ENCODE measurements around the gene PGRMC2. TPM values are rescaled to one million over a fixed set of nuclear protein-coding genes. Genes with fewer than 3 reads are reported as not detected.

PGRMC2 gene
- total and polyA plus RNA-seq, 2 of the 4 experiments (the other 2 are of a cell fraction) = 13.4 to 40.7 TPM

GRCh38 chr4:128249787-128250668 lies 37.6 kb downstream of the PGRMC2 start:
- in situ Hi-C loops (cut with MboI; ENCODE audit: low sequenced_read_pairs) = no loop called here
- no peaks in the 10 kb centered on the region for H3K4me1 ChIP-seq (ENCODE audit: control insufficient read depth, insufficient read depth, low read length)
- no peak for TF ChIP-seq CTCF (conservative IDR thresholded peaks at IDR 0.05; ENCODE audit: low read depth, low read length)
- peak; percentile 64; the same call in 1 of the 2 replicates for TF ChIP-seq MAFK (IDR thresholded peaks at IDR 0.05; ENCODE audit: low read depth, low read length)

More at GRCh38 chr4:128249787-128250668, 37.6 kb downstream of the PGRMC2 start:
- no peak overlapping the region for H4K8ac ChIP-seq (ENCODE audit: low read depth in 2 of 2, low read length in 2 of 2)
- no peak overlapping the region for H3K18ac ChIP-seq (ENCODE audit: low read depth, low read length)
- no peak overlapping the region for H2BK120ac ChIP-seq (ENCODE audit: low read depth, low read length)
- no peak overlapping the region for H3K27ac ChIP-seq (ENCODE audit: insufficient read depth, low read length)
- no peak overlapping the region for H2BK15ac ChIP-seq (ENCODE audit: low read depth, low read length)
- no peaks in the 10 kb centered on the region for H3K36me3 ChIP-seq (ENCODE audit: control insufficient read depth, insufficient read depth, low read length)
- H3K14ac ChIP-seq (replicated peaks; ENCODE audit: low read depth, low read length) = no peak overlapping the region
- H3K23ac ChIP-seq (ENCODE audit: low read depth, low read length) = no peak overlapping the region
- H2AK5ac ChIP-seq (ENCODE audit: low read depth, low read length) = no peak overlapping the region
- H2BK20ac ChIP-seq (ENCODE audit: low read depth, low read length) = no peak overlapping the region
- H3K4me2 ChIP-seq (ENCODE audit: low read depth, low read length) = no peak overlapping the region
- H3K27me3 ChIP-seq (ENCODE audit: control insufficient read depth, insufficient read depth, low read length) = no peaks in the 10 kb centered on the region
- H3K56ac ChIP-seq (ENCODE audit: extremely low read depth, insufficient read depth, low read length) = no peak overlapping the region
- no peak overlapping the region for H3K4ac ChIP-seq (ENCODE audit: low read depth, low read length)
- CTCF ChIA-PET = no interaction called here
- no TSS peak for BruUV-seq (replicated peaks)
- H2BK5ac ChIP-seq (ENCODE audit: low read depth, low read length, poor library complexity, severe bottlenecking) = no peak overlapping the region
- DNase-seq = no peak
- H2AFZ ChIP-seq (replicated peaks; ENCODE audit: low read length, poor library complexity) = no peak overlapping the region
- H4K91ac ChIP-seq (ENCODE audit: insufficient read depth, low read depth, low read length) = no peak overlapping the region
- dilution Hi-C loops (cut with HindIII; ENCODE audit: low sequenced_read_pairs, unreplicated experiment) = no loop called here
- POLR2A ChIA-PET (ENCODE audit: unreplicated experiment) = no interaction called here
- H2AK9ac ChIP-seq (replicated peaks; ENCODE audit: low read depth, low read length, poor library complexity) = no peak overlapping the region
- H3K9me3 ChIP-seq (ENCODE audit: control insufficient read depth, insufficient read depth, low read length) = peaks cover 12% of the 10 kb centered on the region
- no peak overlapping the region for H3K4me3 ChIP-seq (ENCODE audit: insufficient read depth, low read depth, low read length)
- WGBS, 2 experiments (ENCODE audit: extremely low coverage in 2 of 2, insufficient read length in 1 of 2) = 67% methylated on average over 1 of the region's 4 CpGs; no CpG with 5 or more reads in 1 of the 2 experiments
- no peaks in the 10 kb centered on the region for H3K79me1 ChIP-seq (ENCODE audit: low read depth in 1 of 2, low read length in 2 of 2)
- H3K9ac ChIP-seq (ENCODE audit: low read depth, low read length) = no peak overlapping the region
- no peaks in the 10 kb centered on the region for H4K20me1 ChIP-seq (ENCODE audit: insufficient read depth, low read length)
- intact Hi-C loops (cut with micrococcal nuclease) = no loop called here
- ATAC-seq (ENCODE audit: low read depth) = no peak
- no peaks in the 10 kb centered on the region for H3K9me1 ChIP-seq (ENCODE audit: insufficient read depth, low read length)
- H4K5ac ChIP-seq (ENCODE audit: low read depth, low read length) = no peak overlapping the region

All from IMR-90 (cell line).